Measurements from ENCODE around the gene GUCY1A2. TPM values are rescaled to one million over a fixed set of nuclear protein-coding genes. Genes with fewer than 3 reads are reported as not detected.

The GUCY1A2 gene
- total RNA-seq, 1 experiment from 2014 or later: 0.55 TPM

DNA sequence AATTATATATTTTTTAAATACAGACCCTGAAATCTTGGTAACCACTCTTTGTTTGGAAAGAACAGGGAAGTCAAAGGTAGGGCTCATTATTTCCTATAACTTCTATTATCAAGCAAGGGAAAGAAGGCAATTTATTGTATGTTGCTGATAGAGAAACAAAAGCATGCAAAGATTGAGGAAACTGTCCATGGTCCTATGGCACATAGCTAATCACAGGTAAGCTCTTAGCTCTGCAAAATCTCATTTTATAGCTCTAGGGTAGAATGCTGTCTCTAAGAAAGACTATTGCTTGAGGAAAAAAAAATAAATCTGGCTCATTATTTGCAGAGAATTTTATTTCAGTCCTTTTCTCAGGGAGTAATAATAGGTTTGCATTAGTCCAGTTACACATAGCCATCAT is 7.4 kb upstream of the GUCY1A2 start:
- H3K4me2 ChIP-seq (ENCODE audit: insufficient read depth, insufficient read length, low read length): no peak overlapping the region
- no peak overlapping the region for H3K4ac ChIP-seq (ENCODE audit: low read depth, low read length)
- H3K27me3 Mint-ChIP-seq (ENCODE audit: low read depth): peaks cover 17% of the 10 kb centered on the region
- no peaks in the 10 kb centered on the region for H4K20me1 ChIP-seq (ENCODE audit: control insufficient read depth, insufficient read depth, insufficient read length)
- no peak overlapping the region for H2BK20ac ChIP-seq (ENCODE audit: low read depth, low read length, poor library complexity, severe bottlenecking)
- H3K9me3 Mint-ChIP-seq: no peaks in the 10 kb centered on the region
- no peak overlapping the region for H2BK12ac ChIP-seq (ENCODE audit: insufficient read length, low read depth, low read length)
- no peak overlapping the region for H2AFZ ChIP-seq (ENCODE audit: low read length)
- peaks cover 5 to 6% of the 10 kb centered on the region in 2 experiments; a peak in 3 of 4 replicates for H3K4me1 Mint-ChIP-seq
- no peaks in the 10 kb centered on the region for H3K79me2 ChIP-seq (ENCODE audit: insufficient read depth, low read length)
- H3K27ac ChIP-seq (ENCODE audit: insufficient read length, low read depth, low read length): no peak overlapping the region
- no peaks in the 10 kb centered on the region for H3K27me3 ChIP-seq (ENCODE audit: insufficient read depth, low read length)
- no peak overlapping the region for H3K56ac ChIP-seq (ENCODE audit: insufficient read length, low read depth, low read length)
- H2BK15ac ChIP-seq (ENCODE audit: low read depth, low read length): no peak overlapping the region
- no peak overlapping the region for H3K23ac ChIP-seq (ENCODE audit: insufficient read length, low read depth, low read length)
- H3K27ac Mint-ChIP-seq: no peak overlapping the region
- TF ChIP-seq, protein P1, sequence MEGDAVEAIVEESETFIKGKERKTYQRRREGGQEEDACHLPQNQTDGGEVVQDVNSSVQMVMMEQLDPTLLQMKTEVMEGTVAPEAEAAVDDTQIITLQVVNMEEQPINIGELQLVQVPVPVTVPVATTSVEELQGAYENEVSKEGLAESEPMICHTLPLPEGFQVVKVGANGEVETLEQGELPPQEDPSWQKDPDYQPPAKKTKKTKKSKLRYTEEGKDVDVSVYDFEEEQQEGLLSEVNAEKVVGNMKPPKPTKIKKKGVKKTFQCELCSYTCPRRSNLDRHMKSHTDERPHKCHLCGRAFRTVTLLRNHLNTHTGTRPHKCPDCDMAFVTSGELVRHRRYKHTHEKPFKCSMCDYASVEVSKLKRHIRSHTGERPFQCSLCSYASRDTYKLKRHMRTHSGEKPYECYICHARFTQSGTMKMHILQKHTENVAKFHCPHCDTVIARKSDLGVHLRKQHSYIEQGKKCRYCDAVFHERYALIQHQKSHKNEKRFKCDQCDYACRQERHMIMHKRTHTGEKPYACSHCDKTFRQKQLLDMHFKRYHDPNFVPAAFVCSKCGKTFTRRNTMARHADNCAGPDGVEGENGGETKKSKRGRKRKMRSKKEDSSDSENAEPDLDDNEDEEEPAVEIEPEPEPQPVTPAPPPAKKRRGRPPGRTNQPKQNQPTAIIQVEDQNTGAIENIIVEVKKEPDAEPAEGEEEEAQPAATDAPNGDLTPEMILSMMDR (conservative IDR thresholded peaks at IDR 0.05): no peak
- no peak overlapping the region for H4K91ac ChIP-seq (ENCODE audit: insufficient read length, low read depth, low read length)
- no peak overlapping the region for H2BK5ac ChIP-seq (ENCODE audit: insufficient read length, low read length)
- no peaks in the 10 kb centered on the region for H3K4me1 ChIP-seq (ENCODE audit: insufficient read depth, low read length)
- no peak overlapping the region for H4K8ac ChIP-seq (replicated peaks; ENCODE audit: insufficient read length, low read depth, low read length)
- no peak overlapping the region for H2BK120ac ChIP-seq (ENCODE audit: low read depth, low read length, poor library complexity, severe bottlenecking)
- H2AK5ac ChIP-seq (ENCODE audit: insufficient read length, low read length): no peak overlapping the region
- H3K36me3 Mint-ChIP-seq (ENCODE audit: insufficient read depth in 1 of 3, low read depth in 3 of 3): no peaks in the 10 kb centered on the region
- no peaks in the 10 kb centered on the region for H3K23me2 ChIP-seq (ENCODE audit: insufficient read length, low read depth, low read length, poor library complexity, severe bottlenecking)
- no peak overlapping the region for H3T11ph ChIP-seq (ENCODE audit: low read length)
- H3K18ac ChIP-seq (ENCODE audit: insufficient read length, low read depth, low read length): no peak overlapping the region
- H3K9me3 ChIP-seq (ENCODE audit: control insufficient read depth, low read depth, low read length): no peaks in the 10 kb centered on the region
- no peak for DNase-seq
- H3K9ac ChIP-seq (ENCODE audit: extremely low read depth, insufficient read length, low read length): no peak overlapping the region
- H3K79me1 ChIP-seq (ENCODE audit: insufficient read depth, low read depth, low read length, poor library complexity, severe bottlenecking): no peaks in the 10 kb centered on the region
- no peak overlapping the region for H4K5ac ChIP-seq (ENCODE audit: insufficient read length, low read depth, low read length)
- H3K14ac ChIP-seq (ENCODE audit: insufficient read depth, low read length): no peak overlapping the region
- H3K4me3 Mint-ChIP-seq: no peak overlapping the region

All from H9 (cell line).